Fibroblast of pulmonary artery (primary cell): ENCODE results near the gene CCDC120.

Experiments
- DNase-seq: peaks from one replicate; pipeline ENCODE4 v3.0.0-alpha.2; 2010; ENCODE audit warnings: low read depth
- H3K4me3 ChIP-seq: replicated peaks from 2 replicates; pipeline ENCODE4 v1.5.1; 2011; ENCODE audit warnings: low read depth, mild to moderate bottlenecking, control low read depth, low read length, moderate library complexity
- TF ChIP-seq, protein P1 (sequence below): IDR thresholded peaks from 2 replicates; pipeline ENCODE4 v1.5.1; 2011; ENCODE audit warnings: mild to moderate bottlenecking, control low read depth, low read length, inconsistent platforms; ENCODE audit errors: missing control alignments

CCDC120 gene

DNA sequence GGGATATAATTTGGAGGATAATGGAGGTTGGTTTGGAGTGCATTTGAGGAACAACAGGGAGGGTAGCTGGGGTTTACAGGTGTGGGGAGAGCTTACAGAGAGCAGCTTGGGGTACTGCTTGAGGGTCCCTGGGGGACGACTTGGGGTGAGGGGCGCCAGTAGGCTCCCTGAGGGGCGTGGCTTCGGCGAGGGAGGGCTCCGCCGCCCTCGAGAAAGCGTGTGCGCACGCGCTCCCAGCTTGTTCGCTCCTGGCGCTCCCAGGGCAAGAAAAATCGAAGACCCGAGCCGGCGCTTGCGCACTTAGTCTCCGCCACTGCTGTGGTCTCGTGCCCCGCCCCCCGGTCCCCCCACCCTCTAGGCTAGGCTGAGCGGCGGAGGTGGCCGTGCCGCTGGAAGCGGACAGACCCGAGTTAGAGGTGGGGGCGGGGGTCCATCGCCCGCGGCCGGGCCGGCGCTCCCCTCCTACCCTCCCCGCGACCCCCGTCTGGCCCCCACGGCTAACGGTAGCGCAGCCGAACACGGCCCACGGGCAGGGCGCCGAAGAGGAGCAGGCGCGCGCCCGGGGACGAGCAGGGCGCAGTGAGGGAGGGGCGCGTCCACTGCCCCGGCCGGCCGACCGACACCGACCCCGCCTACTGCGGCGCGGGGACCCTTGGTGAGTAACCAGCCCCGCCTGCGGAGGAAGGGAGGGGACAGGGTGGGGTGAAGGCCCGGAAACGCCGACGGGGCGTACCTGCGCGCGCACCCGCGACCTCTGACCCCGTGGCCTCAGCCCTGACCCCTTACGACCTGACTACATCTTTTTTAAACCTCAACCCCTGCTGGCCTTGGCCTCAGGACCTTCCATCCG, 5.4 kb upstream of the CCDC120 start:
- TF ChIP-seq, protein P1, sequence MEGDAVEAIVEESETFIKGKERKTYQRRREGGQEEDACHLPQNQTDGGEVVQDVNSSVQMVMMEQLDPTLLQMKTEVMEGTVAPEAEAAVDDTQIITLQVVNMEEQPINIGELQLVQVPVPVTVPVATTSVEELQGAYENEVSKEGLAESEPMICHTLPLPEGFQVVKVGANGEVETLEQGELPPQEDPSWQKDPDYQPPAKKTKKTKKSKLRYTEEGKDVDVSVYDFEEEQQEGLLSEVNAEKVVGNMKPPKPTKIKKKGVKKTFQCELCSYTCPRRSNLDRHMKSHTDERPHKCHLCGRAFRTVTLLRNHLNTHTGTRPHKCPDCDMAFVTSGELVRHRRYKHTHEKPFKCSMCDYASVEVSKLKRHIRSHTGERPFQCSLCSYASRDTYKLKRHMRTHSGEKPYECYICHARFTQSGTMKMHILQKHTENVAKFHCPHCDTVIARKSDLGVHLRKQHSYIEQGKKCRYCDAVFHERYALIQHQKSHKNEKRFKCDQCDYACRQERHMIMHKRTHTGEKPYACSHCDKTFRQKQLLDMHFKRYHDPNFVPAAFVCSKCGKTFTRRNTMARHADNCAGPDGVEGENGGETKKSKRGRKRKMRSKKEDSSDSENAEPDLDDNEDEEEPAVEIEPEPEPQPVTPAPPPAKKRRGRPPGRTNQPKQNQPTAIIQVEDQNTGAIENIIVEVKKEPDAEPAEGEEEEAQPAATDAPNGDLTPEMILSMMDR = no peak
- peak overlapping the region; percentile 53 for H3K4me3 ChIP-seq
- DNase-seq = peak; percentile 57

DNA sequence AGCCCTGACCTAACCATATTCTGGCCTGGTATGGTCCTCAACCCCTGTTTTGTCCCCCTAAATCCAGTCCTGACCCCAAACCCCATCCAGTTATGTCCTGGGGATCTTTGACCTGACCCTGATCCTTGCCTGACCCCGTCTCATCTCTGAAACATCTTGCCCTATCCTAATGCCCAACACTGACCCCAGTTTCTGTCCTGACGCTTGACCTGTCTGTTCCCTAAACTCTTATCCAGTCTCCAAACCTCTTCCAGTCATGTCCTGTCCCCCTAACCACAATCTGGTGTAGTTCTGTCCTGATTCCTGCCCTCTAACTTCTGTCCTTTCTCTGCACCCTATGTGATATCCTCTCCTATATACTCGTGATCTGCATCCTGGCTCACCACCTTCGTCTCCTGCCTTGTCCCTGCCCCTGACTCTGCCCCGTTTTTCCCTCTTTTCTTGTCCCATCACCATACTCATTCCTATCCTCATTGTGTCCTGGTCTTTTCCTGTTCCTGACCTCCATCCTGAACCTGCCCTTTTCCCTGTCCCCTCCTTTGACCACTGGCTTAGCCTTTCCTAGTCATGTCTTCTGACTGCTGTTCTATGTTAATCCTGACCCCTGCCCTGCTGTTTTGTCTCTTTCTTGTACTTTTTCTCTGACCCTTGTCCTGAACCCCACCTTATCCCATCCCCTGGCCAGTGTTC, 4.6 kb upstream of the CCDC120 start:
- TF ChIP-seq, protein P1 = no peak
- H3K4me3 ChIP-seq = peak overlapping the region; percentile 53
- no peak for DNase-seq

DNA sequence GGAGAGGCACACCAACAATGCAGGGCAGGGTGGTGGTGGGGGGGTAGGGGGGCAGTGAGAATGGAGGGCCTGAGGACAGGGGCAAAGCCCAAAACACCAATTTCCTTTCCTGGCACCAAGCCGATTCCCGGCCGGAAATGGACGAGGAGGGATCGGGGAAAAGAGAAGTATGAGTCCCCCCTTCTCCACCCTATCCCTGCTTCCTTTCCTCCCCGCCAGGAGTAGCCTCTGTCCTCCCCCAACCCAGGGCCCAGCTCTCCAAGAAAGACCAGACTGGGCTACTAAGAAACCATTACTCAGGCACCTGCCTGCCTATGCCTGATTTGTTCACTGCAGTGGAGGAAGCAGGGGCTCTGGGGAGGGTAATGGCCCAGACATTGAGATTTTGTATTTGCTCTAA, 402 bp downstream of the CCDC120 start:
- TF ChIP-seq, protein P1 = no peak
- no peak overlapping the region for H3K4me3 ChIP-seq
- no peak for DNase-seq

DNA sequence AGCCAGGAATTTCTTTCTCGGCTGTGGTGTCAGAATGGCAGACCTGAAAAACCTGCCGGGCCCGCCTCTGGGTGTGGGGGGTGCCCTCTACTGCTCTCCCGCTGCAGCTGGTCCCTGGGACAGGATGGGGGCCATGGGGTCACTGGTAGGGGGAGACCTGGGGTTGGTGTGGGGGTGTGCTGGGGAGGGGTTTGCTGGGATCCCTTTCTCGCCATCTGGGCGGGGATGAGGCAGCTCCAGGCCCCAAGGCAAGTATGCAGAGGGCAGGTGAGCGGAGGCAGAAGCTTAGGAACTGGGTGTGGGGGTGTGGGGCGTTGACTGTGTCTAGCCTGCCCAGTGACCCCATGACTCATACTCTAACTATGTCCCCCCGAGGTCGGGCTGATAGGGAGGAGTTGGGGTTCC, 884 bp downstream of the CCDC120 start:
- no peak for DNase-seq
- TF ChIP-seq, protein P1 = no peak
- no peak overlapping the region for H3K4me3 ChIP-seq

DNA sequence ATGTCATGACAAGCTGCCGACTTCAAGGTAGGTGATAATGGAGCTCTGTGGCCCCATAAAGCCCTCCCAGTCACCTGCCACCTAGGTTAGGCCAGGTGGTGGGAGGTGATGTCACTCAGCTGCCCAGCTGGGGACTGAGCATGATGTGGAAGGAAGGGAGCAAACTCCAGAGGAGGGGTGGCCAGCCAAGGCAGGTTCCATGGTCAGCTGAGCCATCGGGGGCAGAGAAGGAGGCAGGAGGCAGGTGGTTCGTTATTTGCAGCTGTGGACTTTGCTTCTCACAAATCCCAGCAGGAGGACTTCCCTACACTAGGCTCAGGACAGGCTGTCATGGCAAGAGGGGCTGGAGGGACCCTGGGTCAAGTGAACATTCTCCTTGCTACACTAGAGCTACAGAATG, 2.1 kb downstream of the CCDC120 start:
- DNase-seq = no peak
- TF ChIP-seq, protein P1 = no peak
- no peak overlapping the region for H3K4me3 ChIP-seq

DNA sequence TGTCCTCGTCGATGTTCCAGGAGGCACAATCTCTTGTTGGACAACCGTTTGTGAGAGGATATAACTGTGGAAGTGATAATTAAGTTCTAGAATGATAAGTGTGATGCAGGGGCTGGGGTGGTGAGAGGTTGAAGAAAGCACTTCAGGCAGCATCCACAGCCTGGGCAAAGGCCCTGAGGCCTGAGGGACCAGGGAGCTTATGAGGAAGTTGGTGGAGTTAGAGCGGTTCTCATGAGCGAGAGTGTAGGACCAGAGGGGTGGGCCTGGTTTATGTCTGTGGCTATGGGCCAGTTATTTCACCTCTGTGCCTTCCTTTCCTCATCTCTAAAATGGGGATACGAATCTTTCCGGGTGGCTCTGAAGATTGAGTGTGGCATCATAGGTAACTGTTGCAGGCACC, 2.7 kb downstream of the CCDC120 start:
- DNase-seq = no peak
- TF ChIP-seq, protein P1 = no peak
- no peak overlapping the region for H3K4me3 ChIP-seq
